ENCODE measurements around the gene FCHO2.

DNA sequence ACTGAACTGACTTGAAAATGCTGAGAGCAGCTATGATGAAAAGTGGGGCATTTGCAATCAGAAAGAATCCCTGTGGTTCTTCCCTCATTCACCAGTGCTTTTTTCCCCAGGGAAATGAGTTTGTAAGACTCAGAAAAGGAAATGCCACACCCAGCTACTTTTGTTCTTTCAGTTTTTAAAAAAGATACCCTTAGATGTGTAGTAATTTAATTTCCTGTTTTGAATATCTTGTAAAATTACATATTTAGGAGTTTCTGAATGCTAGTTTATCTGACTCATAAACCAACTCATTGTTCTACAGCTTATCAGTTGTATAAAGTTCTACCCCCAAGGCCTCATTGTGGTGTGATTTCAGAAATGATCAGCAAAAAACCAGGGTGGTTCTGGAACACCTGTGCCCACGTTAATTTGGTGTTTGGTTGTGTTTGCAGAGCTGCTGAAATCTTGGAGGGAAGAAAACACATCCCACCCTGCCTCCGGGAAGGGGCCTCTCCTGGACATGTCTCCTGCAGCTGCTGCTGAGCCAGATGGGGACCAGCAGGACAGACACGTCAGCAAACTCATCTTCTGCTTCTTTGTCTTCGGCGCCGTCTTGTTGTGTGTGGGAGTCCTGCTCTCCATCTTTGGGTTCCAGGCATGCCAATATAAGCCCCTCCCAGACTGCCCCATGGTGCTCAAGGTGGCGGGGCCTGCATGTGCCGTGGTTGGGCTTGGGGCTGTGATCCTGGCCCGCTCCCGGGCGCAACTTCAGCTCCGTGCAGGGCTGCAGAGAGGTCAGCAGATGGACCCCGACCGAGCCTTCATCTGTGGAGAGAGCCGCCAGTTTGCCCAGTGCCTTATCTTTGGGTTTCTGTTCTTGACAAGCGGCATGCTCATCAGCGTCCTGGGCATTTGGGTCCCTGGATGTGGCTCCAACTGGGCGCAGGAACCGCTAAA, 167.3 kb downstream of the FCHO2 start:
- TF ChIP-seq CREB1 (IDR thresholded peaks at IDR 0.05; ENCODE audit: low read depth) (no peak), TAF1 (IDR thresholded peaks at IDR 0.05; ENCODE audit: low read depth) (no peak), FOXM1 (IDR thresholded peaks at IDR 0.05; ENCODE audit: borderline replicate concordance, low read depth) (no peak), EP300 (IDR thresholded peaks at IDR 0.05; ENCODE audit: borderline replicate concordance) (no peak)
- TF ChIP-seq, protein P1, sequence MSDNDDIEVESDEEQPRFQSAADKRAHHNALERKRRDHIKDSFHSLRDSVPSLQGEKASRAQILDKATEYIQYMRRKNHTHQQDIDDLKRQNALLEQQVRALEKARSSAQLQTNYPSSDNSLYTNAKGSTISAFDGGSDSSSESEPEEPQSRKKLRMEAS (IDR thresholded peaks at IDR 0.05), result no peak

Measured in Ishikawa (cell line).